ENCODE data around the gene GRIN2D. TPM values are rescaled to one million over a fixed set of nuclear protein-coding genes. Genes with fewer than 3 reads are reported as not detected.
"Not testable (repeated sequence)": the region's sequence is repeated elsewhere in the genome, so short reads cannot be mapped to it uniquely, and the experiment has no call there.

GRIN2D gene
- total and polyA plus RNA-seq, 2 experiments from 2014 or later = 3.2 to 3.5 TPM

DNA sequence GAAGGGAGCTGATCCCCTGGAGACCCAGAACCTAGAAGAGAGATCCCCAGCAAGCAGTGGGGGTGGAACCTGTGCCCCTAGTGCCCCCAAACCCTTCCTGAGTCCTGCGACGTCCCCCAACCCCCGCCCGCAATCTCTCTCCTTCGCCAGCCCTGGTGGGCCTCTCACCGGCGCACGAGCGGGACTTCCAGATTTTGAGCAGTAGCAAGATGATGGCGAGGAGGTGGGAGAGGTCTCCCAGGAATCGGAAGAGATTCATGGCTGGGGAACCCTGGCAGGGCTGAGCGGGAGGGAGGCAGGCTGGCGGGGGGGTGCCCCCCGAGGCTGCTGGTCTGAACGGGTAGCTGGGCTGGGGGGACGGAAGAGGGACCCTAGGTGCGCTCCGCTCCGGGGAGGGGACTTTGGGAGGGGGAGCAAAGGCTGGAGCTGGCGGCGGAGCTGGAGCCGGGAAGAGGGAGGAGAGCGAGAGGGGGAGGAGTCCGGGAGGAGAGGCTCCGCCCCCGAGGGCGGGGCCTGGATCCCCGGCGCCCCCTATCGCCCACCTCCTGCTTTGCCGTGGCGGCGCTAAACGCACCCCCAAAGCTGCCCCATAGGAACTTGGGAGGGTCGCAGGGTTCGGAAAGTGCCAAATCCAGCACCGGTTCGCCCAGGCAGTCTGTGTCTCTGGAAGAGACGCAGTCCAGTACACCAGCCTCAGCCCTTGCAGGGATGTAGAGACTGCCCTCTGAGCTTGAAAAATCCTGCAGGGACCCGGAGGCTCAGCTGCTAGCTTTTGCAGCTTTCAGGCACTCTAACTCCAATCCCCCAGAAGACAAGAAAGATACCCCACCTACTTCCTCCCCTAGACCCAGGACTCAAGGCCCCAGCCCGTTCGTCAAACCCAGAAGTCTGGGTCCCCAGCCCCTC, 2.1 kb upstream of the GRIN2D start, which contains the start of gene KDELR1:
Gene KDELR1, minus strand, starts transcription at position 452 of the 906 bp plus-strand sequence. Its CDS starts 193 bp downstream, at position 259.
- peaks cover 17% of the 10 kb centered on the region for H3K4me1 ChIP-seq (ENCODE audit: low read depth)

GRCh38 chr19:48392006-48392344, 1.5 kb upstream of the GRIN2D start:
- not testable (repeated sequence) for H3K4me3 ChIP-seq; H3K27me3 ChIP-seq; H3K27ac ChIP-seq; DNase-seq (ENCODE audit: low read depth in 1 of 2, low spot score in 1 of 2); H3K9me3 ChIP-seq (ENCODE audit: low read depth)
- Histone ChIP-seq H3K36me3 (peaks cover 18% of the 10 kb centered on the region), H3K4me1 (ENCODE audit: low read depth) (peaks cover 17% of the 10 kb centered on the region)

More for the DNA sequence above, 2.1 kb upstream of the GRIN2D start, which contains the start of gene KDELR1:
- TF ChIP-seq, protein P1, sequence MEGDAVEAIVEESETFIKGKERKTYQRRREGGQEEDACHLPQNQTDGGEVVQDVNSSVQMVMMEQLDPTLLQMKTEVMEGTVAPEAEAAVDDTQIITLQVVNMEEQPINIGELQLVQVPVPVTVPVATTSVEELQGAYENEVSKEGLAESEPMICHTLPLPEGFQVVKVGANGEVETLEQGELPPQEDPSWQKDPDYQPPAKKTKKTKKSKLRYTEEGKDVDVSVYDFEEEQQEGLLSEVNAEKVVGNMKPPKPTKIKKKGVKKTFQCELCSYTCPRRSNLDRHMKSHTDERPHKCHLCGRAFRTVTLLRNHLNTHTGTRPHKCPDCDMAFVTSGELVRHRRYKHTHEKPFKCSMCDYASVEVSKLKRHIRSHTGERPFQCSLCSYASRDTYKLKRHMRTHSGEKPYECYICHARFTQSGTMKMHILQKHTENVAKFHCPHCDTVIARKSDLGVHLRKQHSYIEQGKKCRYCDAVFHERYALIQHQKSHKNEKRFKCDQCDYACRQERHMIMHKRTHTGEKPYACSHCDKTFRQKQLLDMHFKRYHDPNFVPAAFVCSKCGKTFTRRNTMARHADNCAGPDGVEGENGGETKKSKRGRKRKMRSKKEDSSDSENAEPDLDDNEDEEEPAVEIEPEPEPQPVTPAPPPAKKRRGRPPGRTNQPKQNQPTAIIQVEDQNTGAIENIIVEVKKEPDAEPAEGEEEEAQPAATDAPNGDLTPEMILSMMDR (IDR thresholded peaks at IDR 0.05; ENCODE audit: low read depth, low read length) = peak; percentile 94
- Histone ChIP-seq H3K27me3 (peaks cover 9% of the 10 kb centered on the region), H3K27ac (peak within 1 kb of the TSS; percentile 90), H3K36me3 (peaks cover 18% of the 10 kb centered on the region), H3K9me3 (ENCODE audit: low read depth) (no peaks in the 10 kb centered on the region), H3K4me3 (peak within 1 kb of the TSS; percentile 70)
- peak; percentile 78 to 87 for DNase-seq (ENCODE audit: low read depth in 1 of 2, low spot score in 1 of 2)

- TF ChIP-seq, protein P1 (IDR thresholded peaks at IDR 0.05; ENCODE audit: low read depth, low read length) = no peak
- Histone ChIP-seq H3K4me1 (ENCODE audit: low read depth) (peaks cover 17% of the 10 kb centered on the region), H3K27me3 (peaks cover 18% of the 10 kb centered on the region), H3K36me3 (peaks cover 9% of the 10 kb centered on the region), H3K9me3 (ENCODE audit: low read depth) (no peaks in the 10 kb centered on the region), H3K4me3 (peak overlapping the region; percentile 37), H3K27ac (no peak overlapping the region)
- DNase-seq (ENCODE audit: low read depth in 1 of 2, low spot score in 1 of 2) = no peak
These were observed 459 bp upstream of the GRIN2D start for GRCh38 chr19:48392860-48393558.

DNA sequence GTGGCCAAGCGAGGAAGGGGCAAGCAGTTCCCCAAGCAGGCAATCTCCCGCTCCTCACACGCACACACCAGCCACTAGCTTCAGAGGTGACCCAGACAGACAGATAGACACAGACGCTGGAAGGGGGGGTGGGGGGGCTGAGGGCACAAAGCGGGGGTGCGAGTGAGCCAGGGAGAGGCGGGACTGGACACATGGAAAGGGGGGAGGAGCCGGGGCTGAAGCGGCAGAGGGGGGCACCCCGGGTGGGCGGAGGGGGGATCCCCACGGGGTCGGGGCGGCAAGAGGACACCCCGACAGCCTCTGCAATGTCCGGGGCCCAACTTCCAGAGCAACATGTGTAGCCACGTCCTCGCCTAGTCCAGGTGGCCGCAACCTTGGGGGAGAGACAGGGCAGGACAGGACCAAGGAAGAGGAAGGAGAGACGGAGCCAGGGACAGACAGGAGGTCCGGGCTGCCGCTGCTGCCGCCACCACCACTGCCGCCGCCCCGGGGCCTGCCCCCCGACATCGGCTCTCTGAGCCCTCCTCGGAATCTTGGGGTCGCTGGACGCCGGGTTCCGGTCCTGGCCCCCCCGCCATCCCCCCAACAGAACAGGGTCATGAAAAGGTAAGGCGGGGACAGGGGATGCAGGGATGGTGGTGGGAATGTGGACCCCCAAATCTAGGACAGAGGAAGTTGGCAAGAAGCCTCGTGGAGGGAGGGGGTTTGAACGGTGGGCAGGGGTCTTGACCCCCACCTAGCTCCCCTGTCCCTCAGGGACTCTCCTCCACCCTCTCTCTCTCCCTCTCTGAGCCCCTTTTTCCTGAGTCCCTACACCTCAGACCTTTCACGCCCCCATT, 1.1 kb downstream of the GRIN2D start:
- H3K9me3 ChIP-seq (ENCODE audit: low read depth) = no peaks in the 10 kb centered on the region
- DNase-seq (ENCODE audit: low read depth in 1 of 2, low spot score in 1 of 2) = no peak
- no peak overlapping the region for H3K27ac ChIP-seq
- no peaks in the 10 kb centered on the region for H3K36me3 ChIP-seq
- H3K4me3 ChIP-seq = peak overlapping the region; percentile 37
- H3K4me1 ChIP-seq (ENCODE audit: low read depth) = peaks cover 17% of the 10 kb centered on the region
- TF ChIP-seq, protein P1 (IDR thresholded peaks at IDR 0.05; ENCODE audit: low read depth, low read length) = no peak
- peaks cover 19% of the 10 kb centered on the region for H3K27me3 ChIP-seq

GRCh38 chr19:48395170-48395455, 1.6 kb downstream of the GRIN2D start:
- Histone ChIP-seq H3K36me3 (no peaks in the 10 kb centered on the region), H3K4me3 (no peak overlapping the region), H3K4me1 (ENCODE audit: low read depth) (peaks cover 16% of the 10 kb centered on the region), H3K9me3 (ENCODE audit: low read depth) (no peaks in the 10 kb centered on the region), H3K27me3 (peaks cover 19% of the 10 kb centered on the region), H3K27ac (no peak overlapping the region)
- DNase-seq (ENCODE audit: low read depth in 1 of 2, low spot score in 1 of 2) = no peak
- TF ChIP-seq, protein P1 (IDR thresholded peaks at IDR 0.05; ENCODE audit: low read depth, low read length) = no peak

Measured in cardiac muscle cell (in vitro differentiated cells and primary cell).